HCT116 (cell line): ENCODE data around the gene CCDC177. TPM values are rescaled to one million over a fixed set of nuclear protein-coding genes. Genes with fewer than 3 reads are reported as not detected.

ENCODE experiments used
- ATAC-seq: fragments of 200-7000 bp; cut with Tn5 transposase; 2 replicates; pipeline ENCODE4 v1.9.1; 2020; ENCODE audit warnings: mild to moderate bottlenecking, moderate library complexity
- BruUV-seq: library from RNA; stranded (reverse); fragments of 400-500 nt; replicated peaks from 2 replicates; lab custom pipeline; 2021; lab: Mats Ljungman, UMichigan
- CTCF ChIA-PET: fragments of 300-600 bp; sonication (Branson Sonifier 250); formaldehyde crosslinking; loops from one replicate; lab custom pipeline; 2021; ENCODE audit warnings: antibody characterized with exemption; lab: Charles Lee
- POLR2A ChIA-PET: fragments of 300-600, 350-600 bp; sonication (Branson Sonifier 250); formaldehyde crosslinking; loops from one replicate; lab custom pipeline; 2021; ENCODE audit warnings: antibody characterized with exemption; lab: Charles Lee
- RAD21 ChIA-PET, 2 experiments: fragments of 300-600 bp; sonication (Branson Sonifier 250); formaldehyde crosslinking; loops; one replicate each; lab custom pipeline; 2023; ENCODE audit warnings: low total read pairs in 2 of 2; ENCODE audit not compliant: uncharacterized antibody in 2 of 2, unreplicated experiment in 2 of 2, low non-redundant PET in 1 of 2; lab: Charles Lee
- DNase-seq: peaks from one replicate; pipeline ENCODE4 v3.0.0-alpha.2; 2010; ENCODE audit warnings: low read depth, low spot score
- H2AFZ ChIP-seq: fragments of 200-600 bp; shearing (Covaris generic), sonication (generic); 2 replicates; pipeline ENCODE4 v1.6.1; 2017; ENCODE audit warnings: low read depth, mixed run types, mixed read lengths, antibody characterized with exemption, low read length; ENCODE audit not compliant: poor library complexity, severe bottlenecking
- H3K27ac ChIP-seq: 2 replicates; pipeline ENCODE4 v1.5.1; 2012; ENCODE audit warnings: low read depth, low read length
- H3K27me3 ChIP-seq: fragments of 200-600 bp; sonication (generic); 2 replicates; pipeline ENCODE4 v1.6.1; 2016; ENCODE audit warnings: mixed run types, low read length, mixed read lengths; ENCODE audit not compliant: insufficient read depth
- H3K36me3 ChIP-seq, 2 experiments: fragments of 200-500 bp in 1 of 2; fragments of 200-600 bp in 1 of 2; sonication (Bioruptor generic) in 1 of 2; sonication (generic) in 1 of 2; 2 replicates each; pipeline versions ENCODE4 v1.5.1 to v1.6.1; 2014 to 2016; ENCODE audit warnings: low read length in 2 of 2, inconsistent platforms in 1 of 2, mixed read lengths in 1 of 2, mixed run types in 1 of 2; ENCODE audit not compliant: insufficient read depth in 2 of 2, control insufficient read depth in 1 of 2
- H3K4me1 ChIP-seq, 2 experiments: fragments of 200-600 bp in 1 of 2; sonication (generic) in 1 of 2; 2 replicates each; pipeline versions ENCODE4 v1.5.1 to v1.6.1; 2012 to 2017; ENCODE audit warnings: low read length in 2 of 2, inconsistent platforms in 1 of 2, mild to moderate bottlenecking in 1 of 2, mixed read lengths in 1 of 2, mixed run types in 1 of 2, moderate library complexity in 1 of 2; ENCODE audit not compliant: insufficient read depth in 2 of 2, control insufficient read depth in 1 of 2
- H3K4me2 ChIP-seq: fragments of 200-600 bp; sonication (generic); 2 replicates; pipeline ENCODE4 v1.6.1; 2017; ENCODE audit warnings: mixed run types, low read length, mixed read lengths
- H3K4me3 ChIP-seq, 2 experiments: fragments of 200-600 bp in 1 of 2; sonication (generic) in 1 of 2; replicated peaks in 1 of 2; 2 replicates each; pipeline ENCODE4 v1.5.1; 2011 to 2016; ENCODE audit warnings: low read length in 2 of 2, control low read depth in 1 of 2, low read depth in 1 of 2, mild to moderate bottlenecking in 1 of 2, mixed read lengths in 1 of 2, mixed run types in 1 of 2
- H3K79me2 ChIP-seq: fragments of 200-600 bp; sonication (generic); 2 replicates; pipeline ENCODE4 v1.6.1; 2017; ENCODE audit warnings: mild to moderate bottlenecking, mixed run types, low read length, moderate library complexity, mixed read lengths; ENCODE audit not compliant: insufficient read depth
- H3K9ac ChIP-seq: fragments of 200-600 bp; sonication (generic); 2 replicates; pipeline ENCODE4 v1.6.1; 2016; ENCODE audit warnings: low read length, mixed read lengths
- H3K9me2 ChIP-seq: fragments of 200-600 bp; sonication (generic), shearing (Covaris generic); 2 replicates; pipeline ENCODE4 v1.6.1; 2017; ENCODE audit warnings: mixed run types, mild to moderate bottlenecking, moderate library complexity; ENCODE audit not compliant: insufficient read depth
- H3K9me3 ChIP-seq, 2 experiments: fragments of 200-500 bp in 1 of 2; fragments of 200-600 bp in 1 of 2; sonication (Bioruptor generic) in 1 of 2; sonication (generic) in 1 of 2; 2 replicates each; pipeline ENCODE4 v1.6.1; 2014 to 2017; ENCODE audit warnings: low read length in 2 of 2, mixed read lengths in 2 of 2, inconsistent platforms in 1 of 2, low read depth in 1 of 2, mild to moderate bottlenecking in 1 of 2, mixed run types in 1 of 2, moderate library complexity in 1 of 2; ENCODE audit not compliant: control insufficient read depth in 1 of 2, insufficient read depth in 1 of 2
- H4K20me1 ChIP-seq: fragments of 200-600 bp; sonication (generic), shearing (Covaris generic); 2 replicates; pipeline ENCODE4 v1.6.1; 2017; ENCODE audit warnings: mixed run types, mild to moderate bottlenecking, moderate library complexity; ENCODE audit not compliant: insufficient read depth
- CBX3 ChIP-seq: IDR thresholded peaks from 2 replicates; pipeline ENCODE4 v1.6.1; 2012; ENCODE audit warnings: low read depth
- EGR1 ChIP-seq: IDR thresholded peaks from 2 replicates; pipeline ENCODE4 v1.6.1; 2012; ENCODE audit warnings: low read depth
- EZH2 ChIP-seq: fragments of 200-600 bp; sonication (generic); IDR thresholded peaks from 2 replicates; pipeline ENCODE4 v1.6.1; 2017; ENCODE audit warnings: antibody characterized with exemption, mixed run types
- JUND ChIP-seq: IDR thresholded peaks from 2 replicates; pipeline ENCODE4 v1.6.1; 2012
- MAX ChIP-seq: IDR thresholded peaks from 2 replicates; pipeline ENCODE4 v1.6.1; 2012
- POLR2A ChIP-seq: IDR thresholded peaks from 2 replicates; pipeline ENCODE4 v1.7.0; 2011; ENCODE audit warnings: borderline replicate concordance; ENCODE audit not compliant: insufficient read depth, insufficient read length; ENCODE audit errors: extremely low read depth
- SIN3A ChIP-seq: IDR thresholded peaks from 2 replicates; pipeline ENCODE4 v1.6.1; 2012; ENCODE audit warnings: low read depth
- SP1 ChIP-seq: IDR thresholded peaks from 2 replicates; pipeline ENCODE4 v1.6.1; 2012; ENCODE audit warnings: low read depth
- YY1 ChIP-seq: IDR thresholded peaks from 2 replicates; pipeline ENCODE4 v1.6.1; 2011; ENCODE audit warnings: low read length, low read depth, moderate library complexity, mild to moderate bottlenecking; ENCODE audit not compliant: insufficient replicate concordance; ENCODE audit errors: extremely low read depth
- ZBTB33 ChIP-seq: IDR thresholded peaks from 2 replicates; pipeline ENCODE4 v1.6.1; 2011; ENCODE audit warnings: mild to moderate bottlenecking, low read length, moderate library complexity; ENCODE audit not compliant: insufficient replicate concordance; ENCODE audit errors: extremely low read depth
- ZFX ChIP-seq: fragments of 450-650 bp; IDR thresholded peaks from 2 replicates; pipeline ENCODE4 v1.6.1; 2017
- intact Hi-C: fragments of 100-400 bp; cut with micrococcal nuclease; formaldehyde crosslinking; loops from 2 replicates; pipeline ENCODE4 v1.10.0; 2022
- total RNA-seq: library from RNA; stranded (reverse); gene quantifications from one replicate; pipeline ENCODE4 v1.2.1, GENCODE V29; 2021; ENCODE audit not compliant: unreplicated experiment

Gene CCDC177
- total RNA-seq, 1 experiment from 2014 or later = not detected

GRCh38 chr14:69581316-69581935 lies 6.8 kb upstream of the CCDC177 start:
- Histone ChIP-seq H3K27me3 (no peaks in the 10 kb centered on the region), H3K79me2 (no peaks in the 10 kb centered on the region), H3K4me3 (no peak overlapping the region), H3K4me2 (no peak overlapping the region), H3K9me3 (no peaks in the 10 kb centered on the region), H3K36me3 (no peaks in the 10 kb centered on the region), H3K9ac (no peak overlapping the region), H4K20me1 (no peaks in the 10 kb centered on the region), H2AFZ (no peak overlapping the region), H3K27ac (no peak overlapping the region), H3K9me2 (no peaks in the 10 kb centered on the region), H3K4me1 (no peaks in the 10 kb centered on the region)
- DNase-seq (no peak), ATAC-seq (no peak)
- ChIA-PET POLR2A (no interaction called here), RAD21 (no interaction called here), CTCF (interaction anchor here (0.7 to 2.8 kb wide), 2 partner anchors 46 to 121 kb away, joined by 4 to 10 read pairs; no protein-coding TSS in a partner anchor)
- BruUV-seq = no TSS peak
- intact Hi-C loops = no loop called here
- no peak for TF ChIP-seq POLR2A
- TF ChIP-seq SIN3A = no peak
- no peak for TF ChIP-seq MAX
- no peak for TF ChIP-seq SP1
- TF ChIP-seq EZH2 = no peak
- TF ChIP-seq CBX3 = no peak
- TF ChIP-seq ZBTB33 = no peak
- TF ChIP-seq ZFX = no peak
- no peak for TF ChIP-seq YY1
- TF ChIP-seq EGR1 = no peak
- TF ChIP-seq JUND = no peak
